IPS-15b (cell line): ENCODE measurements around the gene ABCC1.
"Not testable (repeated sequence)": the region's sequence is repeated elsewhere in the genome, so short reads cannot be mapped to it uniquely, and the experiment has no call there.

Experiments used
- H3K27me3 ChIP-seq: one replicate; pipeline ENCODE4 v1.6.1; 2013; ENCODE audit warnings: low read length; ENCODE audit not compliant: control insufficient read depth, insufficient read depth
- H3K36me3 ChIP-seq: one replicate; pipeline ENCODE4 v1.6.1; 2013; ENCODE audit warnings: low read length; ENCODE audit not compliant: control insufficient read depth, insufficient read depth
- H3K4me1 ChIP-seq: one replicate; pipeline ENCODE4 v1.6.1; 2013; ENCODE audit warnings: mild to moderate bottlenecking, low read length; ENCODE audit not compliant: control insufficient read depth, insufficient read depth
- H3K4me3 ChIP-seq: one replicate; pipeline ENCODE4 v1.5.1; 2013; ENCODE audit warnings: low read depth, low read length
- H3K9ac ChIP-seq: one replicate; pipeline ENCODE4 v1.6.1; 2013; ENCODE audit warnings: low read depth, mild to moderate bottlenecking, low read length
- H3K9me3 ChIP-seq: one replicate; pipeline ENCODE4 v1.6.1; 2013; ENCODE audit warnings: mild to moderate bottlenecking, low read length; ENCODE audit not compliant: control insufficient read depth, insufficient read depth

ABCC1 gene

DNA sequence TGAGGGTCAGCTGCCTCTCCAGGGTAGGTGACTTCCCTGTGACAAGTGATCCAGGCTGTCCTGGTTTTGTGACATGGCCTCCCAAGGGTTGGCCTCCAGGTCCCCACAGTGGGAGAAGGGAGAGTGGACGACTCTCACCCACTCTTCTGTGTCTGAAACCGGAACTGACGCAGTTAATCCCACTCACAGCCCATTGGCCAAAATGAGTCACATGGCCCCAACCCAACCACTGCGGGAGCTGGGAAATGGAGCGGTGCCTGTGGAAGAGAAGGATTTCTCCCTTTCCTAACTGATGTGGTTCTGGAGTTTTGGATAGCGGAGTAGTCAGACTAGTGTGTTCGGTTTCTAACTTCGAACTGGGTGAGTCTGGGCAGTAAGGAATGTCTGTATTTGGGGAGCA, 194.5 kb downstream of the ABCC1 start:
- Histone ChIP-seq H3K4me3 (no peak overlapping the region), H3K27me3 (no peaks in the 10 kb centered on the region), H3K4me1 (no peaks in the 10 kb centered on the region), H3K36me3 (peaks cover 32% of the 10 kb centered on the region), H3K9me3 (no peaks in the 10 kb centered on the region), H3K9ac (no peak overlapping the region)

DNA sequence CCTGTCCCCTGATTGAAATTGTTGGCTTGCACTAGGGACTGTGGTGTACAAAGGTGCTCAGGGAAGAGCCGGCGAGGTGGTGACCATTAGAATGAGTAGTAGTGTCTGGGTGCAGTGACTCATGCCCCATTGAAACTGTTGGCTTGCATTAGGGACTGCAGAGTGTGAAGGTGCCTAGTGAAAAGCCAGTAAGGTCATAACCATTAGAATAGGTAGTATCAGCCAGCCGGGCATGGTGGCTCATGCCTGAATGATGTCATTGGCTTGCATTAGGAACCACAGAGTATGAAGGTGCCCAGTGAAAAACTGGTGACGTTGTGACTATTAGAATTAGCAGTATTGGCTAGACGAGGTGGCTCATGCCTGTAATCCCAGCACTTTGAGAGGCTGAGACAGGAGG, 195.0 kb downstream of the ABCC1 start:
- peaks cover 32% of the 10 kb centered on the region for H3K36me3 ChIP-seq
- H3K9ac ChIP-seq = no peak overlapping the region
- H3K4me1 ChIP-seq = no peaks in the 10 kb centered on the region
- H3K4me3 ChIP-seq = no peak overlapping the region
- no peaks in the 10 kb centered on the region for H3K27me3 ChIP-seq
- no peaks in the 10 kb centered on the region for H3K9me3 ChIP-seq

DNA sequence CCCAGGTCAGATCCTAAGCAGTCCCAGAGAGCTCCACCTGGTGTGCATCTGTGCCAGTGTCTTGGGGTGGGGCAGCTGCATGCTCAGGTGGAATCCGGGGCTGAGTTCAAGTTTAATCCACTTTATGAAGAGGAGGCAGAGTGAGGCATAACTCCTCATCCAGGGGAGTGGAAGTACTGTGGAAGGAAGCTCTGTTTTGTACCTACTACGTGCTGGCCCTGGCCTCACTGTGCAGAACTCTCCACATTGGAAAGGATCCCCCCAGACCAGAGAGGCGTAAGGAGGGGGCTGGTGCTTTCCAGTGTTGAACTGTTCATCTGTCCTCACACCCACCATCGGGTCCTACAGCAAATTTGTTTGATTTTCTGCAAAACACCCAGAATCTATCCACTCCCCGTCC, 195.9 kb downstream of the ABCC1 start:
- Histone ChIP-seq H3K4me3 (no peak overlapping the region), H3K4me1 (no peaks in the 10 kb centered on the region), H3K27me3 (no peaks in the 10 kb centered on the region), H3K36me3 (peaks cover 31% of the 10 kb centered on the region), H3K9me3 (no peaks in the 10 kb centered on the region), H3K9ac (no peak overlapping the region)

DNA sequence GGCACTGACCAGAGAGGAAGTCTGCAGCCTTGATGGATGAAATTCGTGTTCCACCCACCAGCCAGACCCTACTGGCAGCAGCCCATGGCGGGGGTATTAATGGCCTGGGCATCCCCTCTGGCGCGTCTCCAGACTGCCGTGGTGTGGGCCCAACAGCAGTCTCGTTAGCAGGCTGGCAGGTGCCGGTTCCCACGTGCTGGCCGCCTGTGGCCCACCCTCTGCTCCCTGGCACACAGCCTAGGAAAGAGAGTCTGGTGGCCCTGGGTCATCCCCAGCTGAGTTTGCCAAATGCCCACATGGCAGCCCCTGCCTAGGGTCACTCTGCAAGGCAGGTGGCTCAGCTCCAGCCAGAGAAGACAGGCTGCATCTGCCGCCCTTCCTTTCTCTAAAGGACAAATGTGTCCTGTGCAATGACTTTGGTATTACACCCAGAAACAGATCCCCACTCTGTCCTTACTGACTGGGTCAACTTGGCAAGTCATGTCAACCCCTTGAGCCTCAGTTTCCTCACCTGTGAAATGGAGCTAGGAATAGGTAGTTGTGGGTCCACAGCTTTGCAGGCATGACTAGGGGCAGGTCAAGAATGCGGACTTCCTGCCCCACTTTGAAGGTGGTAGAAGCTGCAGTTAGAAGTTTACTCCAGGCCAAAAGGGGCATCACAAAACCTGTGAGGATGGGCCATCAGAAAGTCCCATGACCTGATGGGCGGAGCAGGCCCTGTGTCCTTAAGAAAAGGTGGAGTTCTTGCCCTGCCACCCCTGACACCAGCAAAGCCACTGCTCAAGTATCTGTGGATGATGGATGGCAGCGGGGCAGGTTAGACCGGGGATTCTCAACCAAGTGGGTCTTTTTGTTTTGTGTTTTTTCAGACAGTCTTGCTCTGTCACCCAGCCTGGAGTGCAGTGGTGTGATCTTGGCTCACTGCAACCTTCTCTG, 197.2 kb downstream of the ABCC1 start:
- H3K27me3 ChIP-seq = no peaks in the 10 kb centered on the region
- H3K9me3 ChIP-seq = no peaks in the 10 kb centered on the region
- H3K9ac ChIP-seq = no peak overlapping the region
- H3K4me1 ChIP-seq = no peaks in the 10 kb centered on the region
- peaks cover 18% of the 10 kb centered on the region for H3K36me3 ChIP-seq
- no peak overlapping the region for H3K4me3 ChIP-seq

DNA sequence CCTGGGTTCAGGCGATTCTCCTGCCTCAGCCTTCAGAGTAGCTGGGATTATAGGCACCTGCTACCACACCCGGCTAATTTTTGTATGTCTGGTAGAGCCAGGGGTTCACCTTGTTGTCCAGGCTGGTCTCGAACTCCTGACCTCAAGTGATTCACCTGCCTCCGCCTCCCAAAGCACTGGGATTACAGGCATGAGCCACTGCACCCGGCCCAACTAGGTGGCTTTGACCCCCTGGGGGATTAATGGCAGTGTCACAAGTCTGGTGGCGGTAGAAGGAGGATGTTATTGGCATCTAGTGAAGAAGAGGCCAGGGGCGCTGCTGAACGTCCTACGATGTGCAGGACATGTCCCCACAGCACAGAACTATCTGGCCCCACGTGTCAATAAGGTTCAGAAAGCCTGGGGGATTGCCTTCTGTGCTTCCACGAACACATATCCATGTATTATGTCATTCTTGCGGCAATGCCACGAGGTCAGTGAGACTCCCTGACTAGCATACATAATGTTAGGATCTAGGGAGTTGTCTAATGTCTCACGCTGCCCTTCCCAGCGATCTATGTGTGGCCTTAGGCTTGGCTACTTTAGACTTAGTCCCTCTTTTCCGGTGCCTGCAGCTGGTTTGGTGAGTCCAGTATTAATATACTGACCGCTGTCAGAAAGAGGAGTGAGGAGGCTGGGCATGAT, 198.0 kb downstream of the ABCC1 start:
- no peak overlapping the region for H3K9ac ChIP-seq
- H3K9me3 ChIP-seq = no peaks in the 10 kb centered on the region
- H3K36me3 ChIP-seq = peaks cover 16% of the 10 kb centered on the region
- H3K27me3 ChIP-seq = no peaks in the 10 kb centered on the region
- no peak overlapping the region for H3K4me3 ChIP-seq
- no peaks in the 10 kb centered on the region for H3K4me1 ChIP-seq

DNA sequence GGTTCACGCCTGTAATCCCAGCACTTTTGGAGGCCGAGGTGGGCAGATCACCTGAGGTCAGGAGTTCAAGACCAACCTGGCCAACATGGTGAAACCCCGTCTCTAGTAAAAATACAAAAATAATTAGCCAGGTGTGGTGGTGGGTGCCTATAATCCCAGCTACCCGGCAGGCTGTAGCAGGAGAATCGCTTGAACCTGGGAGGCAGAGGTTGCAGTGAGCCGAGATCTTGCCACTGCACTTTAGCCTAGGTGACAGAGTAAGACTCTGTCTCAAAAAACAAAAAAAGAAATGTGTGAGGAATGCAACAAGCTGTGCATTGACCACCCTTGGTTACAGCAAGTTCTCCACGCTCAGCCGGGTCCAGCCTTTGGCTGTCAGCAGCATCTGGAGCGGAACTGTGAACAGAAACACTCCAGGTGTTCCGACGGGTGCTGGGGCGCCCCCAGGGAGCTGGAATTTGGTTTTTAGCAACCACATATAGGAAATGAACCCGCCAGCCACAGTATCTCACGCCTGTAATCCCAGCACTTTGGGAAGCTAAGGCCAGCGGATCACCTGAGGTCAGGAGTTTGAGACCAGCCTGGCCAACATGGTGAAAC, 198.7 kb downstream of the ABCC1 start:
- not testable (repeated sequence) for H3K9me3 ChIP-seq, H3K27me3 ChIP-seq, H3K4me3 ChIP-seq, H3K9ac ChIP-seq, H3K4me1 ChIP-seq
- H3K36me3 ChIP-seq = peaks cover 15% of the 10 kb centered on the region

DNA sequence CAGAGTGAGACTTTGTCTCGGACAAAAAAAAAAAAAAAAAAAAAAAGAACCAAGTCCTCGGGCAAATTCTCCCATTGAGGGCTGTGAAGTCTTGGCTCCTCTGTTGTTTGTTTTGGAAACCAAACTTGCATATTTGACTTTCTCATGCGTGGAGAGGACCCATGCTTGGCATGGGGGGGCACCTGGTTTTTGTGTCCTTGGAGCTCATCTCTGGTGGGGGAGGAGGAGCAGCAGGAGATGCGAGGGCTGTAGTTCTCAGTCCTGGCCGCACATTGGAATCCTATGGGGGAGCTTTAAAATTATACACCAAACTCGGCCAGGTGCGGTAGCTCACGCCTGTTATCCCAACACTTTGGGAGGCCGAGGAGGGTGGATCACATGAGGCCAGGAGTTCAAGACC, 199.3 kb downstream of the ABCC1 start:
- H3K4me3 ChIP-seq = no peak overlapping the region
- no peaks in the 10 kb centered on the region for H3K27me3 ChIP-seq
- no peaks in the 10 kb centered on the region for H3K9me3 ChIP-seq
- no peak overlapping the region for H3K9ac ChIP-seq
- peaks cover 10% of the 10 kb centered on the region for H3K36me3 ChIP-seq
- H3K4me1 ChIP-seq = no peaks in the 10 kb centered on the region

DNA sequence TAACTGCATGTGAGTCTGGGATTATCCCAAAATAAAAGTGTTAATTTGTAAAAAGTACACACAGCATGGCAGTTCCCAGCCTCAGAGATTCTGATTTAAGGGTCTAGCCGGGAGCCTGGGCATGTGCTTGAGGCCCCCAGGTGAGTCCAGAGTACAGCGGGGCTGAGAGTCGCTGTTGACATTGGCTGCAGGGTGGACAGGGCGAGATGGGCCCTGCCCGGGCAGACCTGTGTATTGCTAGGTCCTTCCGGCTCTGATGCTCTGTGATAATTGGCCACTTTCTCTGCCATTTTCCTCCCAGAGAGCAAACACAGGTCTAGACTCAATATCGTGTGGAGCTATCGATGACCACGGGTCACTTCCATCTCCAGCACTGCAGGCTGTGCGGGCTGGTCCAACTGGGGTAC, 200.3 kb downstream of the ABCC1 start:
- H3K27me3 ChIP-seq = no peaks in the 10 kb centered on the region
- H3K4me1 ChIP-seq = no peaks in the 10 kb centered on the region
- H3K9ac ChIP-seq = no peak overlapping the region
- H3K36me3 ChIP-seq = peaks cover 6% of the 10 kb centered on the region
- no peaks in the 10 kb centered on the region for H3K9me3 ChIP-seq
- no peak overlapping the region for H3K4me3 ChIP-seq

DNA sequence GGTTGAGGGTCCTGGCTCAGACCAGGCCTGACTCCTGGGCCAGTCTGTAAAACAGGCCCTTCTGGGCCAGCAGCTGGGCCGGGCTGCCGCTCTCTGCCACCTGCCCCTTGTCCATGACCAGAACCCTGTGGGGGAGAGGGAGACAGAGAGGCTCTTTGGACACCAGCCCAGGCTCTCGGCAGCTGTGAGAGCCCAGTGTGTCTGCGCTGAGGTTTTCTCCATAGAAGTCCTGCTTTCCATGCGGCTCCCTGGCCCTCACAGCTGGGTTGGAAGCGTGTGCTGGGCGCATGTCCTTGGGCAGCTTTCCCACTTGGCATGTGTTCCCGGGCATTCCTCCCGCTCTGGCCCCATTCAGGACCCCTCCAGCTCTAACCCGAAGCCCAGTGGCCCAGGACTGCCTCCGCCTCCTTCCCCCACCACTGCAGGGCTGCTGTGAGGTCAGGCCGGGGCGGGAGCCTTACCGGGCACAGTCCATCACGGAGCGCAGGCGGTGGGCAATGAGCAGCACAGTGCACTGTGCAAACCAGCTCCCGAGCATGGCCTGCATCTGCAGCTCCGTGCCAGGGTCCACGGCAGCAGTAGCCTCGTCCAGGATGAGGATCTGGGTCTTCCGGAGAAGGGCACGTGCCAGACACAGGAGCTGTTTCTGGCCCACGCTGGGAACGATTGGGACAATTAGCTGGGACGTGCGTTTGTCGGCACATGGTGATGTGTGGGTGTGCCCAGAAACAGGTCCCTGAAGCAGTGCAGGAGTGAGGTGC, 200.9 kb downstream of the ABCC1 start:
- Histone ChIP-seq H3K27me3 (no peaks in the 10 kb centered on the region), H3K9me3 (no peaks in the 10 kb centered on the region), H3K4me3 (no peak overlapping the region), H3K4me1 (no peaks in the 10 kb centered on the region), H3K36me3 (peaks cover 3% of the 10 kb centered on the region), H3K9ac (no peak overlapping the region)

DNA sequence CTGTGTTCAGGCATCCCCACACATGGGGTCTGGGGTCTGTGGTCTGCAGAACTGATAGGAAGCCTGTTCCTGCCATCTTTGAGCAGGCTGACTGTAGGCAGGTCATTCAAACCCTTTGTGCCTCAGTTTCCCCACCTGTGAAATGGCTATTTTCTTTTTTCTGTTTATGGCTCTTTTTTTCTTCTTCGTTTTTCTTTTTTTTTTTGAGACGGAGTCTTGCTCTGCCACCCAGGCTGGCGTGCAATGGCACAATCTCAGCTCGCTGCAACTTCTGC, 201.4 kb downstream of the ABCC1 start:
- Histone ChIP-seq H3K36me3 (peaks cover 3% of the 10 kb centered on the region), H3K4me1 (no peaks in the 10 kb centered on the region), H3K9me3 (no peaks in the 10 kb centered on the region), H3K4me3 (no peak overlapping the region), H3K27me3 (no peaks in the 10 kb centered on the region), H3K9ac (no peak overlapping the region)

DNA sequence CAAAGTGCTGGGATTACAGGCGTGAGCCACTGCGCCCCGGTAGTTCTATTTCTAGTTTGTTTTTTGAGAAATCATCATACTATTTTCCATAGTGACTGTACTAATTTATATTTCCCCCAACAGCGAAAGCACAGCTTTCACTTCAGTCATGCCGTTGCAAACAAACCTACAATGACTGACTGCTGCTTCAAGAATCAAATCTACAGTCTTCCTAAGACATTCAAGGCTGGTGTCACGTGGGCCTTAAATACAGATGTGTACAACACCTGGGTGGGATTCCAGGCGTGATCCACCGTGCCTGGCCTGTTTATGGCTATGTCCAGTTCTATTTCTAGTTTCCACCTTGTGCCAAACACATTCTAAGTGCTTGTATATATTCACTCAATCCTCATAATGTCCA, 201.9 kb downstream of the ABCC1 start:
- peaks cover 1% of the 10 kb centered on the region for H3K36me3 ChIP-seq
- H3K4me1 ChIP-seq = no peaks in the 10 kb centered on the region
- no peaks in the 10 kb centered on the region for H3K27me3 ChIP-seq
- H3K9me3 ChIP-seq = no peaks in the 10 kb centered on the region
- no peak overlapping the region for H3K9ac ChIP-seq
- H3K4me3 ChIP-seq = no peak overlapping the region
